Loucy (cell line): Measurements from ENCODE around the gene IPO5.

Experiments
- H2AFZ ChIP-seq: fragments of 200-600 bp; sonication (generic); 2 replicates; pipeline ENCODE4 v1.6.0; 2016; ENCODE audit warnings: antibody characterized with exemption, mild to moderate bottlenecking, low read length, moderate library complexity
- H3F3A ChIP-seq: fragments of 200-600 bp; 2 replicates; pipeline ENCODE4 v1.6.0; 2016; ENCODE audit warnings: antibody characterized with exemption, low read depth, mild to moderate bottlenecking
- H3K27me3 ChIP-seq: fragments of 200-600 bp; sonication (generic); 2 replicates; pipeline ENCODE4 v1.6.1; 2014; ENCODE audit warnings: low read length, mild to moderate bottlenecking; ENCODE audit not compliant: insufficient read depth, poor library complexity, severe bottlenecking
- H3K36me3 ChIP-seq: fragments of 200-600 bp; sonication (generic); 2 replicates; pipeline ENCODE4 v1.6.1; 2016; ENCODE audit warnings: low read length; ENCODE audit not compliant: insufficient read depth
- H3K4me1 ChIP-seq: fragments of 200-600 bp; sonication (generic); 2 replicates; pipeline ENCODE4 v1.5.1; 2014; ENCODE audit warnings: low read length, mild to moderate bottlenecking; ENCODE audit not compliant: insufficient read depth, poor library complexity, severe bottlenecking
- H3K4me2 ChIP-seq: fragments of 200-600 bp; sonication (generic); 2 replicates; pipeline ENCODE4 v1.6.0; 2014; ENCODE audit warnings: antibody characterized with exemption, low read length, low read depth, mild to moderate bottlenecking; ENCODE audit not compliant: poor library complexity, severe bottlenecking
- H3K4me3 ChIP-seq: fragments of 200-600 bp; sonication (generic); 2 replicates; pipeline ENCODE4 v1.5.1; 2014; ENCODE audit warnings: low read length, mild to moderate bottlenecking, mixed read lengths; ENCODE audit not compliant: poor library complexity, severe bottlenecking
- H3K79me2 ChIP-seq: fragments of 200-600 bp; sonication (generic); 2 replicates; pipeline ENCODE4 v1.6.1; 2014; ENCODE audit warnings: low read length; ENCODE audit not compliant: insufficient read depth
- H3K9ac ChIP-seq: fragments of 200-600 bp; sonication (generic); 2 replicates; pipeline ENCODE4 v1.6.0; 2014; ENCODE audit warnings: mild to moderate bottlenecking, low read depth, low read length, moderate library complexity; ENCODE audit not compliant: poor library complexity, severe bottlenecking
- H3K9me2 ChIP-seq: fragments of 200-600 bp; sonication (generic); replicated peaks from 2 replicates; pipeline ENCODE4 v1.6.1; 2016; ENCODE audit warnings: low read depth, low read length, mixed read lengths
- H3K9me3 ChIP-seq: fragments of 200-600 bp; sonication (generic); 2 replicates; pipeline ENCODE4 v1.6.1; 2014; ENCODE audit warnings: mild to moderate bottlenecking, antibody characterized with exemption, low read length, low read depth; ENCODE audit not compliant: insufficient read depth
- H4K20me1 ChIP-seq: fragments of 200-600 bp; sonication (generic); 2 replicates; pipeline ENCODE4 v1.6.0; 2014; ENCODE audit warnings: antibody characterized with exemption, low read length, mild to moderate bottlenecking; ENCODE audit not compliant: insufficient read depth, poor library complexity, severe bottlenecking
- CTCF ChIP-seq: fragments of 200-600 bp; sonication (generic); conservative IDR thresholded peaks from 2 replicates; pipeline ENCODE4 v1.5.1; 2014; ENCODE audit warnings: mild to moderate bottlenecking, antibody characterized with exemption, low read length
- EZH2phosphoT487 ChIP-seq: fragments of 200-600 bp; IDR thresholded peaks from 2 replicates; pipeline ENCODE4 v1.6.1; 2018; ENCODE audit warnings: antibody characterized with exemption, mild to moderate bottlenecking, moderate library complexity, borderline replicate concordance

Gene IPO5

DNA sequence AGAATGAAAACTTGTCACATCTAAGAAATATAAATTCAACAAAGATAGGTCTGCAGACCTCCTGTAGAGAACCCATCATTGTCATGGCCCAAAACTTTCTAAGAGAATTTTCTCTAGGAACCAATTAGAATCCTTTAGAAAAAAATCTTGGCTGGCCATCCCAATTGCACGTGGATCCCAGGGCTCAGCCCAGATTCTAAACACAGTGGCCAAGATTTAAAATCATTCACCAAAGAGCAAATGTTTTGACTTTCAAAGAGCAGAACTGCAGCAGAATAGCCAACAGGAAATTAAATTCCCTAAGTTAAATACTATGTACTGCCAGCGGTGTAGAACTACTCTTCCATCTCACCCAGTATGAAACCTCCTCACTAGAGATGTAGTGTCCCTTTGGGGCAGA, 21.3 kb downstream of the IPO5 start:
- H4K20me1 ChIP-seq, result peaks cover 29% of the 10 kb centered on the region
- H3K9me2 ChIP-seq, result no peaks in the 10 kb centered on the region
- H3K27me3 ChIP-seq, result no peaks in the 10 kb centered on the region
- no peaks in the 10 kb centered on the region for H3K36me3 ChIP-seq
- no peak overlapping the region for H3K4me2 ChIP-seq
- H2AFZ ChIP-seq, result no peak overlapping the region
- H3K9me3 ChIP-seq, result no peaks in the 10 kb centered on the region
- peaks cover 31% of the 10 kb centered on the region for H3K4me1 ChIP-seq
- no peaks in the 10 kb centered on the region for H3F3A ChIP-seq
- H3K79me2 ChIP-seq, result peaks cover 30% of the 10 kb centered on the region
- TF ChIP-seq CTCF (no peak), EZH2phosphoT487 (no peak)
- H3K9ac ChIP-seq, result no peak overlapping the region
- no peak overlapping the region for H3K4me3 ChIP-seq

DNA sequence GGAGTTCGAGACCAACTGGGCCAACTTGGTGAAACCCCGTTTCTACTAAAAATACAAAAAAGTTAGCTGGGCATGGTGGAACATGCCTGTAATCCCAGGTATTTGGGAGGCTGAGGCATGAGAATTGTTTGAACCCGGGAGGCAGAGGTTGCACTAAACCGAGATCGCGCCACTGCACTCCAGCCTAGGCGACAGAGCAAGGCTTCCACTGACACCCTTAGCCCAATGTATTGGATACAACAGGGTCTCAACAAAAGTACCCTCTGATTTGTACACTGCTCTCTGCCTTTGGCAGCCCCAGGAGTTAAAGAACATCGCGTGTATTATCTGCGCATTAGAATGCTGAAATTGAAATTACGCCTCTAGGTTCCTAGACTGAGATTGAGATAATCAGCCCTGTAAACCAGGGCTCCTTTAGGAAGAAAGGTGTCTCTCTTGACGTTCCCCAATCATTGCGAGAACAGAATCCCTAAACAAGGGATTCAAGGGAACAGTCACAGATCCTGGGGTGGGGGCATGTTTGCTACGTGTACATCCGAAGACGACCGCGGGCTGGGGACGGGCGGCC, 21.9 kb downstream of the IPO5 start:
- Histone ChIP-seq H3K9me2 (no peaks in the 10 kb centered on the region), H3K36me3 (no peaks in the 10 kb centered on the region), H3K9me3 (no peaks in the 10 kb centered on the region), H3K27me3 (no peaks in the 10 kb centered on the region), H3K9ac (peak overlapping the region; percentile 90), H3K4me1 (peaks cover 34% of the 10 kb centered on the region), H3K79me2 (peaks cover 36% of the 10 kb centered on the region), H2AFZ (peak overlapping the region; percentile 90), H3K4me3 (peak overlapping the region; percentile 94), H3F3A (no peaks in the 10 kb centered on the region), H3K4me2 (peak overlapping the region; percentile 81), H4K20me1 (peaks cover 35% of the 10 kb centered on the region)
- no peak for TF ChIP-seq EZH2phosphoT487
- no peak for TF ChIP-seq CTCF

DNA sequence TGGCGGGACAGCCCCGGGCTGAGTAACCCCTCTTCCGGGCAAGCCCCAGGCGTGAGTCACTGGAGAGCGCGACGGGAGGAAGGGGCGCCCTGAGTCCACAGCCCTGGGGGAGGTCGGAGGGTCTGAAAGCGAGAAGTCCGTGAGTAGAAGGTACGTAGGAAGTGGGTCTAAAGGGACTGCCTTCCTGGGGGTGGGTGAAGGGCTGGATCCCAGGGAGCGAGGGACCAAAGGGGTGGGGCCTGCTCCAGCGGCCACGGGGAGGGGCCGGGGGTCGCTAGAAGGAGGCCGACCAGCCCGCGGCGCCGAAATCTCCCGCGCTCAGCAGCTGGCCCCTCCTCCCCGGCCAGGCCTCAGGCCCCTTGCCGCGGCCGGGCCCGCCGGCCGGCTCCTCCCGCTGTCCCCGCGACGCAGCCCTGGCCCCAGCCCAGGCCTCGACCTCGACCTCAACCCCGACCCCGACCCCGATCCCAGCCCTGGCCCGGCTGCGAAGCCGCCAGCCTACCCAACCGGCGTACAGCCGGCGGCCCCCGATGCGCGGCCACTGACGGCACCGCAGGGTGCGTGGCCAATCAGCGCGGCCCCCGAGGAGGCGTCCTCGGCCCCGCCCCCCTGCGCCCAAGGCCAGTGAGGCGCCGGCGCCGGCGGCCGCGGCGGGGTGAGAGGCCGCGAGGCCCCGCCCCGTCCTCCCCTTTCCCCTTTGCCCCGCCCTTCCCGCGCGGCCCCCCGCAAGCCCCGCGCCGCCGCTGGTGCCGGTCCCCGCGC, 22.6 kb downstream of the IPO5 start:
- Histone ChIP-seq H3K9me2 (no peaks in the 10 kb centered on the region), H3K4me1 (peaks cover 38% of the 10 kb centered on the region), H4K20me1 (peaks cover 38% of the 10 kb centered on the region), H3F3A (no peaks in the 10 kb centered on the region), H3K9ac (peak overlapping the region; percentile 90), H3K27me3 (no peaks in the 10 kb centered on the region), H2AFZ (peak overlapping the region; percentile 90), H3K36me3 (no peaks in the 10 kb centered on the region), H3K9me3 (no peaks in the 10 kb centered on the region), H3K4me3 (peak overlapping the region; percentile 94), H3K79me2 (peaks cover 43% of the 10 kb centered on the region), H3K4me2 (peak overlapping the region; percentile 81)
- TF ChIP-seq CTCF, result no peak
- TF ChIP-seq EZH2phosphoT487, result no peak
